GM19395 (cell line): ENCODE measurements around the gene DYTN.

ENCODE experiments used
- ATAC-seq: cut with Tn5 transposase; IDR thresholded peaks from one replicate; pipeline ENCODE4 v1.9.1; 2021; ENCODE audit warnings: mild to moderate bottlenecking, moderate library complexity; ENCODE audit not compliant: unreplicated experiment

DYTN gene

GRCh38 chr2:206615417-206616089 lies 102.6 kb downstream of the DYTN start:
- ATAC-seq, result no peak

- no peak for ATAC-seq
Measured at GRCh38 chr2:206614811-206615210, 103.4 kb downstream of the DYTN start.

- ATAC-seq, result no peak
Measured at GRCh38 chr2:206611736-206612135, 106.5 kb downstream of the DYTN start.

GRCh38 chr2:206611191-206611590 lies 107.0 kb downstream of the DYTN start:
- no peak for ATAC-seq

- ATAC-seq, result no peak
Measured at GRCh38 chr2:206610451-206610850, 107.7 kb downstream of the DYTN start.

GRCh38 chr2:206603243-206603642 lies 115.0 kb downstream of the DYTN start:
- no peak for ATAC-seq
